ENCODE data around the gene HOXD8. TPM values are rescaled to one million over a fixed set of nuclear protein-coding genes. Genes with fewer than 3 reads are reported as not detected.

HOXD8 gene
- total and polyA plus RNA-seq, 2 of the 8 experiments (the other 6 are each of a cell fraction or from before 2014, with no cell fraction given) = not detected

- Histone ChIP-seq H3K4me1 (replicated peaks in 1 of 4; ENCODE audit: control insufficient read depth in 3 of 4, insufficient read depth in 4 of 4, low read length in 3 of 4) (peaks cover 0 to 12% (median 9%) of the 10 kb centered on the region in 4 experiments; a peak in 6 of 7 replicates), H3K56ac (replicated peaks; ENCODE audit: insufficient read length, low read depth, low read length) (no peak overlapping the region), H3K4me3 (ENCODE audit: extremely low read depth in 1 of 4, insufficient read depth in 2 of 4, low read depth in 3 of 4, low read length in 4 of 4) (no peak overlapping the region), H4K8ac (ENCODE audit: extremely low read depth, insufficient read depth, low read length) (no peak overlapping the region), H3K79me2 (ENCODE audit: control insufficient read depth in 1 of 2, insufficient read depth in 2 of 2, low read length in 2 of 2) (no peaks in the 10 kb centered on the region), H3K27me3 (replicated peaks in 1 of 4; ENCODE audit: control insufficient read depth in 3 of 4, extremely low read depth in 1 of 4, insufficient read depth in 3 of 4, low read length in 3 of 4) (peaks cover 92 to 99% (median 98%) of the 10 kb centered on the region in 4 experiments), H3K14ac (ENCODE audit: insufficient read length) (no peak overlapping the region), H4K91ac (replicated peaks; ENCODE audit: insufficient read length, low read length) (no peak overlapping the region), H2BK120ac (replicated peaks; ENCODE audit: low read depth, low read length) (no peak overlapping the region), H3K9me3 (ENCODE audit: insufficient read depth in 2 of 2, low read depth in 1 of 2, low read length in 1 of 2) (no peaks in the 10 kb centered on the region; a peak in 1 of 4 replicates), H2BK12ac (ENCODE audit: low read depth, low read length) (no peak overlapping the region), H2BK5ac (ENCODE audit: low read depth, low read length) (no peak overlapping the region), H4K20me1 (replicated peaks in 1 of 2; ENCODE audit: control insufficient read depth in 1 of 2, insufficient read depth in 2 of 2, low read length in 2 of 2) (peaks cover 19 to 36% of the 10 kb centered on the region in 2 experiments), H3K79me1 (ENCODE audit: low read depth, low read length) (no peaks in the 10 kb centered on the region), H2AK5ac (ENCODE audit: low read depth, low read length) (no peak overlapping the region), H2BK15ac (ENCODE audit: low read length) (no peak overlapping the region), H3K18ac (ENCODE audit: extremely low read depth, low read length) (no peak overlapping the region), H3K23ac (ENCODE audit: insufficient read length) (no peak overlapping the region), H2BK20ac (ENCODE audit: low read length) (no peak overlapping the region), H3K4me2 (ENCODE audit: insufficient read depth in 1 of 2, low read depth in 2 of 2, low read length in 2 of 2) (no peak overlapping the region), H2AFZ (ENCODE audit: low read length) (no peak overlapping the region), H3K9ac (replicated peaks in 1 of 4; ENCODE audit: extremely low read depth in 1 of 4, low read depth in 3 of 4, low read length in 3 of 4) (no peak overlapping the region), H4K5ac (ENCODE audit: insufficient read length, low read depth, low read length) (no peak overlapping the region), H3K27ac (ENCODE audit: low read depth, low read length) (no peak overlapping the region), H3K36me3 (ENCODE audit: control insufficient read depth in 2 of 4, insufficient read depth in 4 of 4, low read length in 3 of 4) (peaks cover 0 to 5% (median 0%) of the 10 kb centered on the region in 4 experiments; a peak in 1 of 8 replicates), H3K4ac (replicated peaks; ENCODE audit: insufficient read length, low read depth, low read length) (no peak overlapping the region), H3K23me2 (ENCODE audit: low read depth, low read length) (peaks cover 2% of the 10 kb centered on the region; the same call in 1 of the 2 replicates)
- no peak for FAIRE-seq
- TF ChIP-seq CBX8 (IDR thresholded peaks at IDR 0.05; ENCODE audit: borderline replicate concordance, low read depth, low read length) (peak; percentile 33; the same call in 1 of the 2 replicates), BACH1 (IDR thresholded peaks at IDR 0.05; ENCODE audit: low read length) (no peak)
- 33% methylated on average over 5 of the region's 5 CpGs; no CpG with 5 or more reads in 1 of the 2 experiments for WGBS, 2 experiments (ENCODE audit: extremely low coverage in 1 of 2, insufficient coverage in 1 of 2, insufficient read length in 1 of 2, insufficient replicate concordance in 2 of 2, low coverage in 1 of 2, low lambda C conversion rate in 2 of 2, missing lambda C conversion rate in 1 of 2)
- ChIA-PET POLR2A (ENCODE audit: partially characterized antibody) (no interaction called here), CTCF (ENCODE audit: partially characterized antibody) (interaction anchor here (0.6 to 2.5 kb wide), 4 partner anchors 8 to 12 kb away, joined by 3 to 12 read pairs (median 5); no protein-coding TSS in a partner anchor)
- no peak for DNase-seq (ENCODE audit: low read depth in 1 of 2, low spot score in 2 of 2)
These were observed 38.6 kb upstream of the HOXD8 start for GRCh38 chr2:176090862-176091261.
